A549 (cell line): ENCODE data around the gene SPAG6. TPM values are rescaled to one million over a fixed set of nuclear protein-coding genes. Genes with fewer than 3 reads are reported as not detected.

ENCODE experiments used
- ATAC-seq, 2 experiments: fragments of 200-7000 bp in 1 of 2; fragments of >200 bp in 1 of 2; cut with Nextera tagmentation in 1 of 2; cut with Tn5 transposase in 1 of 2; 3 replicates each; pipeline versions ENCODE4 v1.8.0 to v1.9.1; 2018 to 2020; ENCODE audit warnings: mild to moderate bottlenecking in 1 of 2, moderate library complexity in 1 of 2
- CTCF ChIA-PET: fragments of 300-600 bp; sonication (Branson Sonifier 250); formaldehyde crosslinking; extraction: SDS; loops from one replicate; lab custom pipeline; 2021; ENCODE audit warnings: antibody characterized with exemption, inconsistent platforms; lab: Yijun Ruan, JAX
- POLR2A ChIA-PET: fragments of 350-600 bp; formaldehyde crosslinking; extraction: SDS; loops from one replicate; lab custom pipeline; 2021; ENCODE audit warnings: antibody characterized with exemption, inconsistent platforms; lab: Yijun Ruan, JAX
- DNase-seq, 2 experiments: peaks; one replicate each; pipeline versions ENCODE4 v3.0.0 to v3.0.0-alpha.2; 2011 to 2016; ENCODE audit warnings: low read depth in 1 of 2, low spot score in 1 of 2
- FAIRE-seq: peaks from 2 replicates; lab custom pipeline; 2011; peaks lifted over from hg19 to GRCh38; lab: Jason Lieb, UNC
- H3K27ac ChIP-seq, 2 experiments: fragments of >200 bp; sonication (Bioruptor Twin); formaldehyde crosslinking; 3 replicates each; pipeline ENCODE4 v1.5.1; 2016 to 2017
- H3K4me1 ChIP-seq: fragments of >200 bp; sonication (Bioruptor Twin); formaldehyde crosslinking; 3 replicates; pipeline ENCODE4 v1.6.1; 2016
- H3K4me2 ChIP-seq: fragments of >200 bp; sonication (Bioruptor Twin); formaldehyde crosslinking; 3 replicates; pipeline ENCODE4 v1.6.1; 2016
- H3K4me3 ChIP-seq: fragments of >200 bp; sonication (Bioruptor Twin); formaldehyde crosslinking; 3 replicates; pipeline ENCODE4 v1.5.1; 2016
- H3K9me3 ChIP-seq: fragments of >200 bp; sonication (Bioruptor Twin); formaldehyde crosslinking; 3 replicates; pipeline ENCODE4 v1.6.1; 2016
- BHLHE40 ChIP-seq: IDR thresholded peaks from 2 replicates; pipeline ENCODE4 v1.6.1; 2012; ENCODE audit warnings: low read depth, low read length, inconsistent platforms
- CEBPB ChIP-seq, 2 experiments: fragments of >200 bp in 1 of 2; sonication (Bioruptor Twin) in 1 of 2; formaldehyde crosslinking in 1 of 2; IDR thresholded peaks; 2 replicates each; pipeline ENCODE4 v1.6.1; 2012 to 2016
- EHF ChIP-seq: fragments of 250-450 bp; sonication (Bioruptor Pico); IDR thresholded peaks from 2 replicates; pipeline ENCODE4 v1.5.0; 2020; ENCODE audit warnings: mild to moderate bottlenecking
- FOSL2 ChIP-seq, 2 experiments: fragments of 450-650 bp in 1 of 2; fragments of >200 bp in 1 of 2; sonication (Bioruptor Twin) in 1 of 2; formaldehyde crosslinking; IDR thresholded peaks; 2 replicates each; pipeline versions ENCODE4 v1.5.0 to v1.6.1; 2016 to 2020; ENCODE audit warnings: mild to moderate bottlenecking in 1 of 2, moderate library complexity in 1 of 2
- HDAC2 ChIP-seq: fragments of 200-600 bp; sonication (generic); IDR thresholded peaks from 2 replicates; pipeline ENCODE4 v1.6.1; 2016
- HEYL ChIP-seq: fragments of 250-450 bp; sonication (Bioruptor Pico); IDR thresholded peaks from 2 replicates; pipeline ENCODE4 v1.8.0; 2021; ENCODE audit warnings: mild to moderate bottlenecking, moderate library complexity
- HOXB13 ChIP-seq: fragments of 250-450 bp; sonication (Bioruptor Pico); IDR thresholded peaks from 2 replicates; pipeline ENCODE4 v1.5.0; 2020; ENCODE audit warnings: low read depth, mild to moderate bottlenecking, moderate library complexity
- HOXB5 ChIP-seq: fragments of 250-450 bp; sonication (Bioruptor Pico); IDR thresholded peaks from 2 replicates; pipeline ENCODE4 v1.5.0; 2020; ENCODE audit warnings: mild to moderate bottlenecking, moderate library complexity
- JUN ChIP-seq, 2 experiments: fragments of >200 bp; sonication (Bioruptor Twin); formaldehyde crosslinking; IDR thresholded peaks; 2 replicates in 1 of 2; 3 replicates in 1 of 2; pipeline ENCODE4 v1.6.1; 2016 to 2017
- KDM5A ChIP-seq: fragments of 200-600 bp; sonication (generic); IDR thresholded peaks from 2 replicates; pipeline ENCODE4 v1.6.1; 2016; ENCODE audit warnings: antibody characterized with exemption, mild to moderate bottlenecking
- NFE2L2 ChIP-seq: fragments of 150-350 bp; conservative IDR thresholded peaks from 2 replicates; pipeline ENCODE4 v1.6.1; 2014; ENCODE audit warnings: low read length
- NPAS2 ChIP-seq: fragments of 250-450 bp; sonication (Bioruptor Pico); IDR thresholded peaks from 2 replicates; pipeline ENCODE4 v1.8.0; 2022; ENCODE audit warnings: mild to moderate bottlenecking, moderate library complexity, borderline replicate concordance
- NR3C1 ChIP-seq: fragments of >200 bp; sonication (Bioruptor Twin); formaldehyde crosslinking; IDR thresholded peaks from 3 replicates; pipeline ENCODE4 v1.6.1; 2017
- PHF8 ChIP-seq: fragments of 200-600 bp; sonication (generic); IDR thresholded peaks from 2 replicates; pipeline ENCODE4 v1.6.1; 2016; ENCODE audit warnings: low read depth, mild to moderate bottlenecking, antibody characterized with exemption, moderate library complexity, borderline replicate concordance
- POLR2AphosphoS2 ChIP-seq: conservative IDR thresholded peaks from 2 replicates; pipeline ENCODE4 v1.6.1; 2012; ENCODE audit warnings: low read length, improper control_type of control experiment, inconsistent platforms
- RAD21 ChIP-seq, 2 experiments: fragments of >200 bp in 1 of 2; sonication (Bioruptor Twin) in 1 of 2; formaldehyde crosslinking in 1 of 2; IDR thresholded peaks in 1 of 2; conservative IDR thresholded peaks in 1 of 2; 2 replicates in 1 of 2; 3 replicates in 1 of 2; pipeline ENCODE4 v1.6.1; 2012 to 2018; ENCODE audit warnings: inconsistent platforms in 1 of 2
- RCOR1 ChIP-seq: fragments of 150-350 bp; IDR thresholded peaks from 2 replicates; pipeline ENCODE4 v1.6.1; 2014; ENCODE audit warnings: antibody characterized with exemption, low read length, low read depth
- RNF2 ChIP-seq: fragments of 200-600 bp; sonication (generic); IDR thresholded peaks from 2 replicates; pipeline ENCODE4 v1.6.1; 2016; ENCODE audit warnings: low read depth, mild to moderate bottlenecking, antibody characterized with exemption, moderate library complexity, borderline replicate concordance
- SMC3 ChIP-seq: fragments of >200 bp; sonication (Bioruptor Twin); formaldehyde crosslinking; IDR thresholded peaks from 3 replicates; pipeline ENCODE4 v1.6.1; 2018; ENCODE audit warnings: inconsistent platforms
- TFCP2L1 ChIP-seq: fragments of 250-450 bp; sonication (Bioruptor Pico); IDR thresholded peaks from 2 replicates; pipeline ENCODE4 v1.5.0; 2021; ENCODE audit warnings: mild to moderate bottlenecking
- TP53 ChIP-seq: fragments of 250-450 bp; sonication (Bioruptor Pico); IDR thresholded peaks from 2 replicates; pipeline ENCODE4 v1.5.0; 2021; ENCODE audit warnings: mild to moderate bottlenecking, moderate library complexity
- ZSCAN20 ChIP-seq: fragments of 250-450 bp; sonication (Bioruptor Pico); IDR thresholded peaks from 2 replicates; pipeline ENCODE4 v1.8.0; 2022; ENCODE audit warnings: mild to moderate bottlenecking, moderate library complexity
- WGBS: methylation state at CpG from one replicate; pipeline ENCODE4 v1.1.6; 2017; ENCODE audit errors: missing lambda C conversion rate; 5-methylcytosine and 5-hydroxymethylcytosine counted together
- polyA plus RNA-seq, 4 experiments: library from polyadenylated mRNA; depleted of rRNA in 3 of 4; stranded (reverse); fragments of >200 nt; fragmentation: RNase III in 1 of 4; extraction: RNeasy Plus Mini Kit Qiagen cat#74134 plus additional on column Dnase treatment in 1 of 4; gene quantifications; 2 replicates in 3 of 4; 3 replicates in 1 of 4; pipeline ENCODE4 v1.2.3, GENCODE V29; 2011 to 2017
- TF ChIP-seq, protein P1 (sequence below): fragments of >200 bp; sonication (Bioruptor Twin); formaldehyde crosslinking; IDR thresholded peaks from 3 replicates; pipeline ENCODE4 v1.6.1; 2016
- TF ChIP-seq, protein P2 (sequence below): fragments of 250-450 bp; sonication (Bioruptor Pico); IDR thresholded peaks from 2 replicates; pipeline ENCODE4 v1.5.0; 2020; ENCODE audit warnings: low read depth, mild to moderate bottlenecking, moderate library complexity
- TF ChIP-seq, protein P3 (sequence below): fragments of 150-350 bp; IDR thresholded peaks from 2 replicates; pipeline ENCODE4 v1.6.1; 2014; ENCODE audit warnings: low read depth, mild to moderate bottlenecking, low read length
- TF ChIP-seq, protein P4 (sequence below): fragments of 450-650 bp; IDR thresholded peaks from 2 replicates; pipeline ENCODE4 v1.6.1; 2014; ENCODE audit warnings: antibody characterized with exemption

SPAG6 gene
- polyA plus RNA-seq, 2 of the 4 experiments (the other 2 are of a cell fraction): 0.04 TPM; not detected in 1

DNA sequence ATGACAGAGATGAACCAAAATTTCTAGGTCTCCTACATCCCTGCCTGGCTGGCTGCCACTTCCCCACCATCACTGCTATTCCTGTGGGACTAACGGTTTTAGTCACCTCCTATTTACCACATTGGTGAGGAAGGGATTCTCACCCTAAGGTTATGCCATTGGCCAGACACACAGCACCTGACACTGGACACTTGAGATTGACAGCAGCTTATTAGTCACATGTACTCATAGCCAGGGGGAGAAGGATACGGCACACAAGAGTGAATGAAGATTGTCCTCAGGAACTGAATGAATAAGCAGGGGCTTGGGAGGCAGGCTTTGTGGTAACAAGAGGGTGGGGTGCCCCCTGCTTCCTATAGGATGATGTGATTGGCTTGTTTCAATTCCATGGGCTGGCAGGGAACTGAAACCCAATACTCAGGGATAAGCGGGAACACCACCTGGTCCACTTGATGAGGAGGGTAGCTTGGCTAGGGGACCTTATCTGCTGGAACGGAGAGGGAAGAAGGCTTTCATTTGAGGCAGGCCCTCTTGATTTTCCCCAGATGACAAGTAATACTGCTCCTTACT is 99.0 kb downstream of the SPAG6 start:
- FAIRE-seq (no peak), DNase-seq (no peak), ATAC-seq (no peak; a peak in 1 of 6 replicates)
- ChIA-PET POLR2A (no interaction called here), CTCF (no interaction called here)
- Histone ChIP-seq H3K27ac (no peak overlapping the region), H3K4me3 (no peak overlapping the region), H3K9me3 (no peaks in the 10 kb centered on the region), H3K4me1 (0 out of 3 replicates have a peak, but pooled peaks cover 2% of the 10 kb centered on the region), H3K4me2 (no peak overlapping the region)
- TF ChIP-seq SMC3: no peak
- no peak for TF ChIP-seq ZSCAN20 (CRISPR knock-in tag)
- no peak for TF ChIP-seq TFCP2L1 (CRISPR knock-in tag)
- no peak for TF ChIP-seq HDAC2
- no peak for TF ChIP-seq BHLHE40
- no peak for TF ChIP-seq RAD21 (conservative IDR thresholded peaks at IDR 0.05 in 1 of 2, IDR thresholded peaks at IDR 0.05 in 1 of 2)
- no peak for TF ChIP-seq PHF8
- TF ChIP-seq TP53 (CRISPR knock-in tag): no peak
- TF ChIP-seq RNF2: no peak
- no peak for TF ChIP-seq CEBPB (IDR thresholded peaks at IDR 0.05)
- no peak for TF ChIP-seq HOXB5 (CRISPR knock-in tag)
- TF ChIP-seq RCOR1: no peak
- no peak for TF ChIP-seq POLR2AphosphoS2
- TF ChIP-seq, protein P1, sequence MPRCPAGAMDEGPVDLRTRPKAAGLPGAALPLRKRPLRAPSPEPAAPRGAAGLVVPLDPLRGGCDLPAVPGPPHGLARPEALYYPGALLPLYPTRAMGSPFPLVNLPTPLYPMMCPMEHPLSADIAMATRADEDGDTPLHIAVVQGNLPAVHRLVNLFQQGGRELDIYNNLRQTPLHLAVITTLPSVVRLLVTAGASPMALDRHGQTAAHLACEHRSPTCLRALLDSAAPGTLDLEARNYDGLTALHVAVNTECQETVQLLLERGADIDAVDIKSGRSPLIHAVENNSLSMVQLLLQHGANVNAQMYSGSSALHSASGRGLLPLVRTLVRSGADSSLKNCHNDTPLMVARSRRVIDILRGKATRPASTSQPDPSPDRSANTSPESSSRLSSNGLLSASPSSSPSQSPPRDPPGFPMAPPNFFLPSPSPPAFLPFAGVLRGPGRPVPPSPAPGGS: no peak
- TF ChIP-seq JUN (IDR thresholded peaks at IDR 0.05): no peak
- no peak for TF ChIP-seq EHF (CRISPR knock-in tag)
- no peak for TF ChIP-seq HOXB13 (CRISPR knock-in tag)
- 89% methylated on average over 4 of the region's 4 CpGs for WGBS

DNA sequence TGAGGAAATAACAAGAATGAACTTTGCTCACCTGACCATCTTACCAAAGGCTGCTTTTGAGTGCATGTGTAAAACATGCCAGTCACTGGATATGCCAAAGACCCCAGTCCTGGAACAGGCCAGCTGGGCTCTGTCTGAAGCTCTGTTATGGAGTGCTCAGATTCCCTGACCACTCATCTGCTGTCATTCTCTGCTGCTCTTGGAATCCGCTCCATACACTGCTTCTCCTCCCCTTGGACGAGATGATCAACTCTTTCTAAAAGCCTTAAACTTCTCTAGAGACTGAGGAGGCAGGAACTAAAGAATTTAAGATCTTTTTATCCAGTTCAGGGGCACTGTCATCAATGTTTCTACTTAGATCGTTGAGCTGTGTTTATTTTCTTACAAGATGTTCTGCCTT is 100.2 kb downstream of the SPAG6 start:
- no peak for ATAC-seq
- H3K4me2 ChIP-seq: no peak overlapping the region
- no peak overlapping the region for H3K4me3 ChIP-seq
- no peaks in the 10 kb centered on the region for H3K9me3 ChIP-seq
- POLR2A ChIA-PET: no interaction called here
- TF ChIP-seq HEYL (CRISPR knock-in tag) (no peak), KDM5A (no peak), NR3C1 (no peak), BHLHE40 (no peak), TP53 (CRISPR knock-in tag) (no peak), NFE2L2 (no peak), FOSL2 (IDR thresholded peaks at IDR 0.05) (no peak), FOSL2 (CRISPR knock-in tag; IDR thresholded peaks at IDR 0.05) (no peak), RAD21 (conservative IDR thresholded peaks at IDR 0.05 in 1 of 2, IDR thresholded peaks at IDR 0.05 in 1 of 2) (no peak)
- TF ChIP-seq, protein P2, sequence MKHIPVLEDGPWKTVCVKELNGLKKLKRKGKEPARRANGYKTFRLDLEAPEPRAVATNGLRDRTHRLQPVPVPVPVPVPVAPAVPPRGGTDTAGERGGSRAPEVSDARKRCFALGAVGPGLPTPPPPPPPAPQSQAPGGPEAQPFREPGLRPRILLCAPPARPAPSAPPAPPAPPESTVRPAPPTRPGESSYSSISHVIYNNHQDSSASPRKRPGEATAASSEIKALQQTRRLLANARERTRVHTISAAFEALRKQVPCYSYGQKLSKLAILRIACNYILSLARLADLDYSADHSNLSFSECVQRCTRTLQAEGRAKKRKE (CRISPR knock-in tag): no peak
- no peak overlapping the region for H3K27ac ChIP-seq
- no peak for FAIRE-seq
- no peak for DNase-seq
- 0 out of 3 replicates have a peak, but pooled peaks cover 2% of the 10 kb centered on the region for H3K4me1 ChIP-seq
- WGBS: 40% methylated on average over 3 of the region's 3 CpGs
- CTCF ChIA-PET: no interaction called here

DNA sequence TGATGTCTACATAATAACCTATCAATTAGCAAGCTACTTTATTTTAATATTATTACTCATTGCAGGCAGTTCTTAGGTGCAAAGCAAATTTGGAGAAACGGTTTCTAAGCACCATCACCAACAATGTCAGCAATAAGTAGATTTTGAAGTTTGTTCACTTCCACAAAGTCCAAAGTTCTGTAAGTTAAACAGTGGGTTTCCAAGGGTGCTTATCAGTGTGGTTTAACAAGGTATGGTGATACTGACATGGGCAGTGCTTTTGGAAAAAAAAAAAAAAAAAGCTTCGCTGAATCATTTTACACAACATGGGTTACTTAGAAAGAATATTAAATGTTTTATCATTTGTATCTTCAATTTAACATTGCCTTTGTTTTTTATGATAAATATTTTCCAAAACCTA is 101.8 kb downstream of the SPAG6 start:
- CTCF ChIA-PET: no interaction called here
- no peak for FAIRE-seq

More for the DNA sequence above, 101.8 kb downstream of the SPAG6 start:
- H3K4me2 ChIP-seq: no peak overlapping the region
- H3K27ac ChIP-seq: no peak overlapping the region
- POLR2A ChIA-PET: no interaction called here
- 64% methylated on average over 2 of the region's 2 CpGs for WGBS
- ATAC-seq (no peak), DNase-seq (no peak)
- H3K4me1 ChIP-seq: 0 out of 3 replicates have a peak, but pooled peaks cover 2% of the 10 kb centered on the region
- H3K4me3 ChIP-seq: no peak overlapping the region
- TF ChIP-seq TFCP2L1 (CRISPR knock-in tag): no peak
- TF ChIP-seq NR3C1: no peak
- TF ChIP-seq, protein P3, sequence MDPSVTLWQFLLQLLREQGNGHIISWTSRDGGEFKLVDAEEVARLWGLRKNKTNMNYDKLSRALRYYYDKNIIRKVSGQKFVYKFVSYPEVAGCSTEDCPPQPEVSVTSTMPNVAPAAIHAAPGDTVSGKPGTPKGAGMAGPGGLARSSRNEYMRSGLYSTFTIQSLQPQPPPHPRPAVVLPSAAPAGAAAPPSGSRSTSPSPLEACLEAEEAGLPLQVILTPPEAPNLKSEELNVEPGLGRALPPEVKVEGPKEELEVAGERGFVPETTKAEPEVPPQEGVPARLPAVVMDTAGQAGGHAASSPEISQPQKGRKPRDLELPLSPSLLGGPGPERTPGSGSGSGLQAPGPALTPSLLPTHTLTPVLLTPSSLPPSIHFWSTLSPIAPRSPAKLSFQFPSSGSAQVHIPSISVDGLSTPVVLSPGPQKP: no peak
- TF ChIP-seq RAD21 (conservative IDR thresholded peaks at IDR 0.05 in 1 of 2, IDR thresholded peaks at IDR 0.05 in 1 of 2): no peak
- TF ChIP-seq, protein P4, sequence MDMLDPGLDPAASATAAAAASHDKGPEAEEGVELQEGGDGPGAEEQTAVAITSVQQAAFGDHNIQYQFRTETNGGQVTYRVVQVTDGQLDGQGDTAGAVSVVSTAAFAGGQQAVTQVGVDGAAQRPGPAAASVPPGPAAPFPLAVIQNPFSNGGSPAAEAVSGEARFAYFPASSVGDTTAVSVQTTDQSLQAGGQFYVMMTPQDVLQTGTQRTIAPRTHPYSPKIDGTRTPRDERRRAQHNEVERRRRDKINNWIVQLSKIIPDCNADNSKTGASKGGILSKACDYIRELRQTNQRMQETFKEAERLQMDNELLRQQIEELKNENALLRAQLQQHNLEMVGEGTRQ: no peak
- no peak for TF ChIP-seq EHF (CRISPR knock-in tag)
- TF ChIP-seq HOXB5 (CRISPR knock-in tag): no peak
- no peak for TF ChIP-seq SMC3
- TF ChIP-seq NPAS2: no peak
- no peak for TF ChIP-seq POLR2AphosphoS2
- TF ChIP-seq NFE2L2: no peak
- no peak for TF ChIP-seq BHLHE40
- TF ChIP-seq, all 56 proteins: peak for 0
- H3K9me3 ChIP-seq: no peaks in the 10 kb centered on the region
